Prostate gland (tissue), 2 donors: ENCODE measurements around the gene CEBPE.

ENCODE experiments used
- POLR2A ChIP-seq: fragments of 450-650 bp; IDR thresholded peaks from one replicate; pipeline ENCODE4 v1.6.1; 2016; ENCODE audit warnings: antibody characterized with exemption, mild to moderate bottlenecking
- TF ChIP-seq, protein P1 (sequence below), 4 experiments: fragments of 200-600 bp in 2 of 4; fragments of 450-650 bp in 2 of 4; sonication (generic) in 2 of 4; IDR thresholded peaks; 1 replicate in 3 of 4; 2 replicates in 1 of 4; pipeline ENCODE4 v1.5.1; 2016 to 2019; ENCODE audit warnings: antibody characterized with exemption in 4 of 4, mild to moderate bottlenecking in 2 of 4, moderate library complexity in 2 of 4

DNA sequence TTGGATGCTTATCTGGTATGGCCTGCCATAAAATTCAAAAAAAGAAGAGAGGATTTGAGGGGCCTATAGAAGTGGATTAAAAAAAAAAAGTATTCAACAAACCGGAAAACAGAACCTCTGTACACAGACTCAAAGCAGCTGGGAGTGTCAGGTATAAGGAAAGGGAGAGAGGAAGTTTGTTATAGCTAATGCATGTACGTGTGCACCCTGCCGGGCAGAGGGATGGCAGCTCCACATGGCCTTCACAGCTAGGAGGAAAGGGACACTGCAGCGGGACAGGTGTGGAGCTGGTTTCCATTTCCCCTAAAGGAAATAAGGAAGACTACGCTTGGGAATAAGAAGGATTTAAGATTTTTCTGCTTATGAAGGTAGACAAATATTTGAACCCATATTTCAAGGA, 43.0 kb upstream of the CEBPE start:
- TF ChIP-seq, protein P1, sequence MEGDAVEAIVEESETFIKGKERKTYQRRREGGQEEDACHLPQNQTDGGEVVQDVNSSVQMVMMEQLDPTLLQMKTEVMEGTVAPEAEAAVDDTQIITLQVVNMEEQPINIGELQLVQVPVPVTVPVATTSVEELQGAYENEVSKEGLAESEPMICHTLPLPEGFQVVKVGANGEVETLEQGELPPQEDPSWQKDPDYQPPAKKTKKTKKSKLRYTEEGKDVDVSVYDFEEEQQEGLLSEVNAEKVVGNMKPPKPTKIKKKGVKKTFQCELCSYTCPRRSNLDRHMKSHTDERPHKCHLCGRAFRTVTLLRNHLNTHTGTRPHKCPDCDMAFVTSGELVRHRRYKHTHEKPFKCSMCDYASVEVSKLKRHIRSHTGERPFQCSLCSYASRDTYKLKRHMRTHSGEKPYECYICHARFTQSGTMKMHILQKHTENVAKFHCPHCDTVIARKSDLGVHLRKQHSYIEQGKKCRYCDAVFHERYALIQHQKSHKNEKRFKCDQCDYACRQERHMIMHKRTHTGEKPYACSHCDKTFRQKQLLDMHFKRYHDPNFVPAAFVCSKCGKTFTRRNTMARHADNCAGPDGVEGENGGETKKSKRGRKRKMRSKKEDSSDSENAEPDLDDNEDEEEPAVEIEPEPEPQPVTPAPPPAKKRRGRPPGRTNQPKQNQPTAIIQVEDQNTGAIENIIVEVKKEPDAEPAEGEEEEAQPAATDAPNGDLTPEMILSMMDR (IDR thresholded peaks at IDR 0.05), result no peak
- no peak for TF ChIP-seq POLR2A
